ENCODE data around the gene ELK4.

Gene ELK4

GRCh38 chr1:205630651-205631009, 1.2 kb downstream of the ELK4 start:
- Histone ChIP-seq H3K27ac (ENCODE audit: low read depth in 2 of 2, low read length in 2 of 2) (peak overlapping the region; percentile 95 to 97), H3K9ac (ENCODE audit: low read depth in 1 of 2, low read length in 2 of 2) (peak overlapping the region; percentile 83 to 91), H3K36me3 (ENCODE audit: control insufficient read depth in 2 of 2, insufficient read depth in 2 of 2, low read length in 2 of 2) (peaks cover 0 to 6% of the 10 kb centered on the region in 2 donors), H3K4me3 (ENCODE audit: low read length in 2 of 2) (peak overlapping the region; percentile 84 to 89), H3K4me1 (ENCODE audit: control insufficient read depth in 2 of 2, insufficient read depth in 2 of 2, low read length in 2 of 2) (peaks cover 18 to 22% of the 10 kb centered on the region in 2 donors), H3K27me3 (ENCODE audit: control insufficient read depth in 2 of 2, insufficient read depth in 2 of 2, low read length in 2 of 2) (no peaks in the 10 kb centered on the region), H3K9me3 (ENCODE audit: control insufficient read depth in 2 of 2, low read length in 2 of 2) (no peaks in the 10 kb centered on the region)

GRCh38 chr1:205630241-205630640, 1.6 kb downstream of the ELK4 start:
- H3K36me3 ChIP-seq (ENCODE audit: control insufficient read depth in 2 of 2, insufficient read depth in 2 of 2, low read length in 2 of 2): peaks cover 0 to 6% of the 10 kb centered on the region in 2 donors
- H3K9ac ChIP-seq (ENCODE audit: low read depth in 1 of 2, low read length in 2 of 2): peak overlapping the region; percentile 83 to 91
- H3K27ac ChIP-seq (ENCODE audit: low read depth in 2 of 2, low read length in 2 of 2): peak overlapping the region; percentile 95 to 97
- peak overlapping the region; percentile 84 to 89 for H3K4me3 ChIP-seq (ENCODE audit: low read length in 2 of 2)
- H3K27me3 ChIP-seq (ENCODE audit: control insufficient read depth in 2 of 2, insufficient read depth in 2 of 2, low read length in 2 of 2): no peaks in the 10 kb centered on the region
- peaks cover 18 to 22% of the 10 kb centered on the region in 2 donors for H3K4me1 ChIP-seq (ENCODE audit: control insufficient read depth in 2 of 2, insufficient read depth in 2 of 2, low read length in 2 of 2)
- no peaks in the 10 kb centered on the region for H3K9me3 ChIP-seq (ENCODE audit: control insufficient read depth in 2 of 2, low read length in 2 of 2)

GRCh38 chr1:205629751-205630150, 2.1 kb downstream of the ELK4 start:
- peak overlapping the region in 1 of 2 donors; percentile 95 for H3K27ac ChIP-seq (ENCODE audit: low read depth in 2 of 2, low read length in 2 of 2)
- peaks cover 0 to 6% of the 10 kb centered on the region in 2 donors for H3K36me3 ChIP-seq (ENCODE audit: control insufficient read depth in 2 of 2, insufficient read depth in 2 of 2, low read length in 2 of 2)
- peak overlapping the region in 1 of 2 donors; percentile 91 for H3K9ac ChIP-seq (ENCODE audit: low read depth in 1 of 2, low read length in 2 of 2)
- H3K4me3 ChIP-seq (ENCODE audit: low read length in 2 of 2): peak overlapping the region in 1 of 2 donors; percentile 89
- H3K9me3 ChIP-seq (ENCODE audit: control insufficient read depth in 2 of 2, low read length in 2 of 2): no peaks in the 10 kb centered on the region
- no peaks in the 10 kb centered on the region for H3K27me3 ChIP-seq (ENCODE audit: control insufficient read depth in 2 of 2, insufficient read depth in 2 of 2, low read length in 2 of 2)
- H3K4me1 ChIP-seq (ENCODE audit: control insufficient read depth in 2 of 2, insufficient read depth in 2 of 2, low read length in 2 of 2): peaks cover 18 to 22% of the 10 kb centered on the region in 2 donors

GRCh38 chr1:205627956-205628355, 3.9 kb downstream of the ELK4 start:
- H3K4me1 ChIP-seq (ENCODE audit: control insufficient read depth in 2 of 2, insufficient read depth in 2 of 2, low read length in 2 of 2): peaks cover 18 to 22% of the 10 kb centered on the region in 2 donors
- no peaks in the 10 kb centered on the region for H3K27me3 ChIP-seq (ENCODE audit: control insufficient read depth in 2 of 2, insufficient read depth in 2 of 2, low read length in 2 of 2)
- H3K4me3 ChIP-seq (ENCODE audit: low read length in 2 of 2): no peak overlapping the region
- H3K36me3 ChIP-seq (ENCODE audit: control insufficient read depth in 2 of 2, insufficient read depth in 2 of 2, low read length in 2 of 2): peaks cover 3 to 6% of the 10 kb centered on the region in 2 donors
- H3K9me3 ChIP-seq (ENCODE audit: control insufficient read depth in 2 of 2, low read length in 2 of 2): no peaks in the 10 kb centered on the region
- no peak overlapping the region for H3K9ac ChIP-seq (ENCODE audit: low read depth in 1 of 2, low read length in 2 of 2)
- no peak overlapping the region for H3K27ac ChIP-seq (ENCODE audit: low read depth in 2 of 2, low read length in 2 of 2)

- H3K27ac ChIP-seq (ENCODE audit: low read depth in 2 of 2, low read length in 2 of 2): no peak overlapping the region
- peaks cover 6 to 10% of the 10 kb centered on the region in 2 donors for H3K36me3 ChIP-seq (ENCODE audit: control insufficient read depth in 2 of 2, insufficient read depth in 2 of 2, low read length in 2 of 2)
- H3K4me3 ChIP-seq (ENCODE audit: low read length in 2 of 2): no peak overlapping the region
- H3K4me1 ChIP-seq (ENCODE audit: control insufficient read depth in 2 of 2, insufficient read depth in 2 of 2, low read length in 2 of 2): peaks cover 12 to 17% of the 10 kb centered on the region in 2 donors
- no peaks in the 10 kb centered on the region for H3K27me3 ChIP-seq (ENCODE audit: control insufficient read depth in 2 of 2, insufficient read depth in 2 of 2, low read length in 2 of 2)
- H3K9ac ChIP-seq (ENCODE audit: low read depth in 1 of 2, low read length in 2 of 2): no peak overlapping the region
- no peaks in the 10 kb centered on the region for H3K9me3 ChIP-seq (ENCODE audit: control insufficient read depth in 2 of 2, low read length in 2 of 2)
Observed at GRCh38 chr1:205626216-205626615, 5.6 kb downstream of the ELK4 start.

GRCh38 chr1:205623646-205624045, 8.2 kb downstream of the ELK4 start:
- no peaks in the 10 kb centered on the region for H3K9me3 ChIP-seq (ENCODE audit: control insufficient read depth in 2 of 2, low read length in 2 of 2)
- H3K27ac ChIP-seq (ENCODE audit: low read depth in 2 of 2, low read length in 2 of 2): no peak overlapping the region
- H3K4me1 ChIP-seq (ENCODE audit: control insufficient read depth in 2 of 2, insufficient read depth in 2 of 2, low read length in 2 of 2): peaks cover 3 to 6% of the 10 kb centered on the region in 2 donors
- H3K36me3 ChIP-seq (ENCODE audit: control insufficient read depth in 2 of 2, insufficient read depth in 2 of 2, low read length in 2 of 2): peaks cover 21 to 24% of the 10 kb centered on the region in 2 donors
- no peaks in the 10 kb centered on the region for H3K27me3 ChIP-seq (ENCODE audit: control insufficient read depth in 2 of 2, insufficient read depth in 2 of 2, low read length in 2 of 2)
- no peak overlapping the region for H3K9ac ChIP-seq (ENCODE audit: low read depth in 1 of 2, low read length in 2 of 2)
- H3K4me3 ChIP-seq (ENCODE audit: low read length in 2 of 2): no peak overlapping the region

GRCh38 chr1:205620269-205620668, 11.5 kb downstream of the ELK4 start:
- H3K9ac ChIP-seq (ENCODE audit: low read depth in 1 of 2, low read length in 2 of 2): no peak overlapping the region
- no peaks in the 10 kb centered on the region for H3K27me3 ChIP-seq (ENCODE audit: control insufficient read depth in 2 of 2, insufficient read depth in 2 of 2, low read length in 2 of 2)
- no peaks in the 10 kb centered on the region for H3K4me1 ChIP-seq (ENCODE audit: control insufficient read depth in 2 of 2, insufficient read depth in 2 of 2, low read length in 2 of 2)
- H3K36me3 ChIP-seq (ENCODE audit: control insufficient read depth in 2 of 2, insufficient read depth in 2 of 2, low read length in 2 of 2): peaks cover 35 to 45% of the 10 kb centered on the region in 2 donors
- no peak overlapping the region for H3K4me3 ChIP-seq (ENCODE audit: low read length in 2 of 2)
- no peak overlapping the region for H3K27ac ChIP-seq (ENCODE audit: low read depth in 2 of 2, low read length in 2 of 2)
- H3K9me3 ChIP-seq (ENCODE audit: control insufficient read depth in 2 of 2, low read length in 2 of 2): no peaks in the 10 kb centered on the region

GRCh38 chr1:205619376-205619775, 12.4 kb downstream of the ELK4 start:
- H3K4me3 ChIP-seq (ENCODE audit: low read length in 2 of 2): no peak overlapping the region
- no peak overlapping the region for H3K27ac ChIP-seq (ENCODE audit: low read depth in 2 of 2, low read length in 2 of 2)
- H3K27me3 ChIP-seq (ENCODE audit: control insufficient read depth in 2 of 2, insufficient read depth in 2 of 2, low read length in 2 of 2): no peaks in the 10 kb centered on the region
- H3K9me3 ChIP-seq (ENCODE audit: control insufficient read depth in 2 of 2, low read length in 2 of 2): no peaks in the 10 kb centered on the region
- H3K36me3 ChIP-seq (ENCODE audit: control insufficient read depth in 2 of 2, insufficient read depth in 2 of 2, low read length in 2 of 2): peaks cover 39 to 50% of the 10 kb centered on the region in 2 donors
- no peak overlapping the region for H3K9ac ChIP-seq (ENCODE audit: low read depth in 1 of 2, low read length in 2 of 2)
- H3K4me1 ChIP-seq (ENCODE audit: control insufficient read depth in 2 of 2, insufficient read depth in 2 of 2, low read length in 2 of 2): no peaks in the 10 kb centered on the region

- Histone ChIP-seq H3K9ac (ENCODE audit: low read depth in 1 of 2, low read length in 2 of 2) (no peak overlapping the region), H3K36me3 (ENCODE audit: control insufficient read depth in 2 of 2, insufficient read depth in 2 of 2, low read length in 2 of 2) (peaks cover 47 to 59% of the 10 kb centered on the region in 2 donors), H3K27ac (ENCODE audit: low read depth in 2 of 2, low read length in 2 of 2) (no peak overlapping the region), H3K4me1 (ENCODE audit: control insufficient read depth in 2 of 2, insufficient read depth in 2 of 2, low read length in 2 of 2) (no peaks in the 10 kb centered on the region), H3K9me3 (ENCODE audit: control insufficient read depth in 2 of 2, low read length in 2 of 2) (no peaks in the 10 kb centered on the region), H3K27me3 (ENCODE audit: control insufficient read depth in 2 of 2, insufficient read depth in 2 of 2, low read length in 2 of 2) (no peaks in the 10 kb centered on the region), H3K4me3 (ENCODE audit: low read length in 2 of 2) (no peak overlapping the region)
Observed at GRCh38 chr1:205616563-205617293, 15.1 kb downstream of the ELK4 start.

- no peaks in the 10 kb centered on the region for H3K27me3 ChIP-seq (ENCODE audit: control insufficient read depth in 2 of 2, insufficient read depth in 2 of 2, low read length in 2 of 2)
- H3K36me3 ChIP-seq (ENCODE audit: control insufficient read depth in 2 of 2, insufficient read depth in 2 of 2, low read length in 2 of 2): peaks cover 47 to 61% of the 10 kb centered on the region in 2 donors
- no peaks in the 10 kb centered on the region for H3K9me3 ChIP-seq (ENCODE audit: control insufficient read depth in 2 of 2, low read length in 2 of 2)
- no peak overlapping the region for H3K27ac ChIP-seq (ENCODE audit: low read depth in 2 of 2, low read length in 2 of 2)
- no peak overlapping the region for H3K4me3 ChIP-seq (ENCODE audit: low read length in 2 of 2)
- H3K9ac ChIP-seq (ENCODE audit: low read depth in 1 of 2, low read length in 2 of 2): no peak overlapping the region
- no peaks in the 10 kb centered on the region for H3K4me1 ChIP-seq (ENCODE audit: control insufficient read depth in 2 of 2, insufficient read depth in 2 of 2, low read length in 2 of 2)
Observed at GRCh38 chr1:205615789-205616188, 16.0 kb downstream of the ELK4 start.
